ENCODE measurements around the gene SLC30A1.

GRCh38 chr1:211531194-211532087 is 47.5 kb downstream of the SLC30A1 start:
- TF ChIP-seq CTCF (IDR thresholded peaks at IDR 0.05) (no peak), EZH2phosphoT487 (IDR thresholded peaks at IDR 0.05) (no peak)
